ENCODE measurements around the gene CCND3. TPM values are rescaled to one million over a fixed set of nuclear protein-coding genes. Genes with fewer than 3 reads are reported as not detected.

The CCND3 gene
- total and polyA plus RNA-seq, 2 donors from 2014 or later: 42.1 to 139 TPM

DNA sequence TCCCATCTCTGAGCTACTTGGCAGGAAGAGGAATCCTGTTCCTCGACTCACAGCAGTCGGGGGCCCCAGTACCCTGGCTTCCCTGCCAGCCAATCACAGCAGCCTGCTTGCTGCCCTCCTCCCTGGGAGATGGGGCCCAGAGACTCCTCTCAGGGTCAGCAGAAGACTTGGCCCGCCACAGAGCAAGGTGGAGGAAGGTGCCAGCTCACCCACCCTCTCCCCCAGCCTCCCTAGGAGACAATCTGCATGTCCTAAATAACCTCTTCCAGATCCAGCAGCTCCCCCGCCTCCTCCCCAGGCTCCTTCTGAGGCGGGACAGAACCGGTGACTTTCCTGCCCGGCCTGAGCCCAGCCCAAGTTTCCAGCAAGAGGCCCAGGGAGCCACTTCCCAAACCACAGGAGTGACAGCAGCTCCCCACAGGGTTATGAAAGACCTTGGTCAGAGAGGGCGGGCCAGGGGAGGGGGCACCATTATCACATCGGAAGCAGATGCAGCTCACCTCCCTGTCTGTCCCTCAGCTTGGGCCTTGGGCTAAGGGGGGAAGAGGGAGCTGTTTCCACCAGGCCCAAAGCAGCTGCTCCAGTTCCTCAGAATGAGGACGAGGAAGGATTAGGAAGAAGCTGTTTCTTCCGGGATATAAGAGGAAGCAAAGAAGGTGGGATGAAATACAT, 2.3 kb downstream of the CCND3 start:
- intact Hi-C loops (cut with DNase I): loop anchor here (10.0 kb wide), 1 partner anchor 105 kb away; no protein-coding TSS in a partner anchor
- DNase-seq: peak in 3 of 5 donors; percentile 3 to 55 (median 21)
- Histone ChIP-seq H3K27ac (ENCODE audit: low read depth in 2 of 2, low read length in 2 of 2) (no peak overlapping the region), H3K9me3 (ENCODE audit: control insufficient read depth in 2 of 3, insufficient read depth in 1 of 3, low read length in 3 of 3) (no peaks in the 10 kb centered on the region), H3K36me3 (ENCODE audit: control insufficient read depth in 2 of 3, insufficient read depth in 3 of 3, low read length in 3 of 3) (peaks cover under 1 to 21% (median 6%) of the 10 kb centered on the region in 3 donors), H3K4me1 (ENCODE audit: control insufficient read depth in 2 of 3, insufficient read depth in 2 of 3, low read depth in 1 of 3, low read length in 3 of 3) (peaks cover 8 to 24% (median 9%) of the 10 kb centered on the region in 3 donors), H3K27me3 (ENCODE audit: control insufficient read depth, insufficient read depth, low read length) (no peaks in the 10 kb centered on the region), H3K4me3 (ENCODE audit: low read length in 3 of 3) (no peak overlapping the region), H3K9ac (ENCODE audit: low read length in 3 of 3) (no peak overlapping the region)
- TF ChIP-seq, protein P1, sequence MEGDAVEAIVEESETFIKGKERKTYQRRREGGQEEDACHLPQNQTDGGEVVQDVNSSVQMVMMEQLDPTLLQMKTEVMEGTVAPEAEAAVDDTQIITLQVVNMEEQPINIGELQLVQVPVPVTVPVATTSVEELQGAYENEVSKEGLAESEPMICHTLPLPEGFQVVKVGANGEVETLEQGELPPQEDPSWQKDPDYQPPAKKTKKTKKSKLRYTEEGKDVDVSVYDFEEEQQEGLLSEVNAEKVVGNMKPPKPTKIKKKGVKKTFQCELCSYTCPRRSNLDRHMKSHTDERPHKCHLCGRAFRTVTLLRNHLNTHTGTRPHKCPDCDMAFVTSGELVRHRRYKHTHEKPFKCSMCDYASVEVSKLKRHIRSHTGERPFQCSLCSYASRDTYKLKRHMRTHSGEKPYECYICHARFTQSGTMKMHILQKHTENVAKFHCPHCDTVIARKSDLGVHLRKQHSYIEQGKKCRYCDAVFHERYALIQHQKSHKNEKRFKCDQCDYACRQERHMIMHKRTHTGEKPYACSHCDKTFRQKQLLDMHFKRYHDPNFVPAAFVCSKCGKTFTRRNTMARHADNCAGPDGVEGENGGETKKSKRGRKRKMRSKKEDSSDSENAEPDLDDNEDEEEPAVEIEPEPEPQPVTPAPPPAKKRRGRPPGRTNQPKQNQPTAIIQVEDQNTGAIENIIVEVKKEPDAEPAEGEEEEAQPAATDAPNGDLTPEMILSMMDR (IDR thresholded peaks at IDR 0.05; ENCODE audit: borderline replicate concordance, extremely low read depth, insufficient read depth): no peak
- no peak for FAIRE-seq

DNA sequence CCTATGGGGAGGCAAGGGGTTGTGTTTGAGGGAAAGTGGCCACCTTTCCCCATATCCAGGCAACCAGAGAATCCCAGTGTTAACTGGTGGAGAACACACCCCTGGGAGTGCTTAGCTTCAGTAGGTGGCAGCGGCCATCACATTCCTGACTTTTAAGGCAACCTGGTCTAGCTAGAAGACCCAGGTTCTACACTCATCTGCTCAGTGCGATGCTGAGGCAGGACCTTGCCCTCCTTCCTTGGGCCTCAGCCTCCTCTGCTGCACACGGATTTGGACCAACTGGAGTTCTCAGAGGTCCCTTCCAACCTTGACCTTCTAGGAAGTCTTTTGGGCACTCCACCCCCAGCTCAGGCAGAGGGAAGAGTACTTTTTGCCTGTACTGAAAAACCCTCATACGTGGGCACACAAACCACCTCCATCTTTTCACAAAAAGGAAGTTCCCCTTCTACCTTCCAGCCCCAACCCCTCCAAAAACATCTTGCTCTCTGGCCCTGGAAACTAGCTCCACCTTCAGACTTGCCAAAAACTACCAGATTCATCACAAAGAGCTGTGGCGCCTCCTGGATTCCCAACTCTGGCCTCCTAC, 2.9 kb downstream of the CCND3 start:
- H3K4me3 ChIP-seq (ENCODE audit: low read length in 3 of 3): no peak overlapping the region
- no peak overlapping the region for H3K27ac ChIP-seq (ENCODE audit: low read depth in 2 of 2, low read length in 2 of 2)
- DNase-seq (no peak), FAIRE-seq (no peak)
- H3K36me3 ChIP-seq (ENCODE audit: control insufficient read depth in 2 of 3, insufficient read depth in 3 of 3, low read length in 3 of 3): peaks cover 3 to 25% (median 10%) of the 10 kb centered on the region in 3 donors
- TF ChIP-seq, protein P1 (IDR thresholded peaks at IDR 0.05; ENCODE audit: borderline replicate concordance, extremely low read depth, insufficient read depth): no peak
- intact Hi-C loops (cut with DNase I): loop anchor here (10.0 kb wide), 1 partner anchor 106 kb away; no protein-coding TSS in a partner anchor
- H3K9ac ChIP-seq (ENCODE audit: low read length in 3 of 3): no peak overlapping the region
- H3K27me3 ChIP-seq (ENCODE audit: control insufficient read depth, insufficient read depth, low read length): no peaks in the 10 kb centered on the region
- H3K9me3 ChIP-seq (ENCODE audit: control insufficient read depth in 2 of 3, insufficient read depth in 1 of 3, low read length in 3 of 3): no peaks in the 10 kb centered on the region
- H3K4me1 ChIP-seq (ENCODE audit: control insufficient read depth in 2 of 3, insufficient read depth in 2 of 3, low read depth in 1 of 3, low read length in 3 of 3): peaks cover 8 to 24% (median 9%) of the 10 kb centered on the region in 3 donors

DNA sequence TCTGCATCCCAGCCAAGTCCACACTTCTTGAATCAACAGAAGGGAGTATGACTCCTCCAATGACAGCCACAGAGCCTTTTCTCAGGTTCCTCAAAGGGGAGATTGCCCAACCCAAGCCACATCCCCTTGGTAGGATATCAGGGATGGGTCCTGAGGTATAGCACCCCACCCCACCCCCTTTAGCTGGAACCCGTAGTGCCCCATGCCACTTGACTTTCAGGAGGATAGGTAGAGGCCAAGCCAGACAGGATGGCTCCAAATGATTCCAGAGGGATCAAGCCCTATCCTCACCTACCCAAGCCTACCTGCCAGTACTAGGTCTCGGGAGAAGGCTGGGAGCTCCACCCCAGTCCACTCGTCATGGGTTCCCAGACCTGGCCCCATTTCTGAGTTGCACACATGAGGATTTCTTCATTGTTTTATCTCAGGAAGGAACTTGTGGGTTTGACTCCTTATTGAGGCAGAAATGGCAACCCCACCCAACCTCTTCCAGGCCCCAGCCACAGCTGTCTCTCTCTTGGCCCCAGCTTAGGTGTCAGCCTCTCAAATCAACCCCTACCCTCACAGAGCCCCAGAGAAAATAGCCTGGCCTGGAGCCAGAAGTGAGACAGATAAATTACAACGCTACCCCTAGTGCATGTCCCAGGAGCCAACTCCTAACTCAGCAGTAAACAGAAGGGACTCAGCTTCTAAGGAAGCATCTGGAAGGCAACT, 3.6 kb downstream of the CCND3 start:
- Histone ChIP-seq H3K4me3 (ENCODE audit: low read length in 3 of 3) (no peak overlapping the region), H3K9ac (ENCODE audit: low read length in 3 of 3) (no peak overlapping the region), H3K4me1 (ENCODE audit: control insufficient read depth in 2 of 3, insufficient read depth in 2 of 3, low read depth in 1 of 3, low read length in 3 of 3) (peaks cover 8 to 24% (median 9%) of the 10 kb centered on the region in 3 donors), H3K27ac (ENCODE audit: low read depth in 2 of 2, low read length in 2 of 2) (no peak overlapping the region), H3K36me3 (ENCODE audit: control insufficient read depth in 2 of 3, insufficient read depth in 3 of 3, low read length in 3 of 3) (peaks cover 3 to 26% (median 10%) of the 10 kb centered on the region in 3 donors), H3K9me3 (ENCODE audit: control insufficient read depth in 2 of 3, insufficient read depth in 1 of 3, low read length in 3 of 3) (no peaks in the 10 kb centered on the region), H3K27me3 (ENCODE audit: control insufficient read depth, insufficient read depth, low read length) (no peaks in the 10 kb centered on the region)
- no peak for FAIRE-seq
- DNase-seq: peak in 3 of 5 donors; percentile 4 to 38 (median 24)
- intact Hi-C loops (cut with DNase I): loop anchor here (10.0 kb wide), 1 partner anchor 107 kb away; no protein-coding TSS in a partner anchor
- TF ChIP-seq, protein P1 (IDR thresholded peaks at IDR 0.05; ENCODE audit: borderline replicate concordance, extremely low read depth, insufficient read depth): no peak
